GM18508 (cell line): ENCODE data around the gene NUP107.
"Not testable (repeated sequence)": the region's sequence is repeated elsewhere in the genome, so short reads cannot be mapped to it uniquely, and the experiment has no call there.

Experiments
- ATAC-seq: cut with Tn5 transposase; IDR thresholded peaks from one replicate; pipeline ENCODE4 v1.9.1; 2021; ENCODE audit warnings: moderate number of reproducible peaks; ENCODE audit not compliant: insufficient read depth, unreplicated experiment

Gene NUP107

GRCh38 chr12:68686595-68687521, at the start of gene NUP107:
Gene NUP107, plus strand, starts transcription at chr12:68686978. Its CDS starts 88 bp downstream, at chr12:68687066.
- ATAC-seq, result peak; percentile 79

- not testable (repeated sequence) for ATAC-seq
These were observed 49.3 kb upstream of the NUP107 start for GRCh38 chr12:68637439-68637838.

GRCh38 chr12:68638171-68638570, 48.6 kb upstream of the NUP107 start:
- ATAC-seq, result no peak

GRCh38 chr12:68638721-68639395, 47.9 kb upstream of the NUP107 start:
- ATAC-seq, result no peak

- no peak for ATAC-seq
These were observed 47.4 kb upstream of the NUP107 start for GRCh38 chr12:68639396-68639767.

- peak; percentile 65 for ATAC-seq
These were observed 45.6 kb upstream of the NUP107 start for GRCh38 chr12:68641138-68641537.

GRCh38 chr12:68646484-68646883, 40.3 kb upstream of the NUP107 start:
- ATAC-seq, result no peak

- no peak for ATAC-seq
These were observed 39.3 kb upstream of the NUP107 start for GRCh38 chr12:68647507-68647906.

GRCh38 chr12:68648179-68648578, 38.6 kb upstream of the NUP107 start:
- no peak for ATAC-seq

- ATAC-seq, result no peak
These were observed 21.7 kb upstream of the NUP107 start for GRCh38 chr12:68665016-68665569.

GRCh38 chr12:68667291-68667690, 19.5 kb upstream of the NUP107 start:
- ATAC-seq, result no peak

- ATAC-seq, result no peak
These were observed 18.9 kb upstream of the NUP107 start for GRCh38 chr12:68667896-68668295.

GRCh38 chr12:68671179-68671578, 15.6 kb upstream of the NUP107 start:
- no peak for ATAC-seq

- ATAC-seq, result no peak
These were observed 13.0 kb upstream of the NUP107 start for GRCh38 chr12:68673788-68674187.

- no peak for ATAC-seq
These were observed 12.4 kb upstream of the NUP107 start for GRCh38 chr12:68674376-68674775.

GRCh38 chr12:68675101-68675842, 11.5 kb upstream of the NUP107 start:
- ATAC-seq, result no peak

- ATAC-seq, result not testable (repeated sequence)
These were observed 9.9 kb upstream of the NUP107 start for GRCh38 chr12:68676854-68677253.

GRCh38 chr12:68686262-68686594, 550 bp upstream of the NUP107 start:
- ATAC-seq, result no peak

- no peak for ATAC-seq
These were observed 8.7 kb downstream of the NUP107 start for GRCh38 chr12:68695454-68695853.

GRCh38 chr12:68699486-68699885, 12.7 kb downstream of the NUP107 start:
- no peak for ATAC-seq

- ATAC-seq, result no peak
These were observed 41.0 kb downstream of the NUP107 start for GRCh38 chr12:68727776-68728175.
